SU-DHL-6 (cell line): ENCODE results near the gene CPVL.

Experiments
- CTCF ChIP-seq: fragments of 200-600 bp; sonication (generic); IDR thresholded peaks from one replicate; pipeline ENCODE4 v1.5.1; 2017; ENCODE audit warnings: antibody characterized with exemption, mild to moderate bottlenecking, low read length, moderate library complexity; ENCODE audit not compliant: insufficient read depth, poor library complexity, severe bottlenecking
- EZH2phosphoT487 ChIP-seq: fragments of 200-600 bp; sonication (generic), shearing (Covaris generic); conservative IDR thresholded peaks from 2 replicates; pipeline ENCODE4 v1.6.1; 2018; ENCODE audit warnings: mild to moderate bottlenecking, antibody characterized with exemption, low read length, moderate library complexity, mixed read lengths

- TF ChIP-seq CTCF (no peak), EZH2phosphoT487 (no peak)
These were observed 29.8 kb downstream of the CPVL start for GRCh38 chr7:29116361-29117200.
